Upper lobe of left lung (tissue), 4 donors: ENCODE results near the gene SCTR.

Experiments
- CTCF ChIP-seq, 6 experiments: fragments of 450-650 bp in 4 of 6; fragments of 200-600 bp in 2 of 6; sonication (generic) in 2 of 6; IDR thresholded peaks; one replicate each; pipeline ENCODE4 v1.5.1; 2016 to 2019; ENCODE audit warnings: antibody characterized with exemption in 6 of 6
- EP300 ChIP-seq, 4 donors: sonication (generic); formaldehyde crosslinking; IDR thresholded peaks; one replicate each; pipeline ENCODE4 v1.5.1; 2017; ENCODE audit warnings: antibody characterized with exemption in 4 of 4, control low read depth in 2 of 4
- POLR2A ChIP-seq, 4 donors: fragments of 450-650 bp; IDR thresholded peaks; one replicate each; pipeline ENCODE4 v1.5.1; 2016 to 2017; ENCODE audit warnings: antibody characterized with exemption in 4 of 4, mild to moderate bottlenecking in 2 of 4
- POLR2AphosphoS5 ChIP-seq, 2 donors: sonication (generic); formaldehyde crosslinking; IDR thresholded peaks; one replicate each; pipeline ENCODE4 v1.5.1; 2017; ENCODE audit warnings: antibody characterized with exemption in 2 of 2

GRCh38 chr2:119431155-119431975 is 92.9 kb downstream of the SCTR start, which contains the start of gene TMEM37:
- no peak for TF ChIP-seq CTCF (IDR thresholded peaks at IDR 0.05)
- TF ChIP-seq POLR2A (IDR thresholded peaks at IDR 0.05) = peak in 1 of 4 donors; percentile 64
- no peak for TF ChIP-seq EP300 (IDR thresholded peaks at IDR 0.05)
- TF ChIP-seq POLR2AphosphoS5 (IDR thresholded peaks at IDR 0.05) = peak; percentile 15 to 51
